Muscle of leg (tissue), 11 donors: ENCODE measurements around the gene EPDR1. TPM values are rescaled to one million over a fixed set of nuclear protein-coding genes. Genes with fewer than 3 reads are reported as not detected.

Experiments used
- DNase-seq: peaks from one replicate; pipeline ENCODE4 v3.0.0; 2013
- H3K27ac ChIP-seq: one replicate; pipeline ENCODE4 v1.5.1; 2013; ENCODE audit warnings: mild to moderate bottlenecking, low read length, control low read depth
- H3K27me3 ChIP-seq: one replicate; pipeline ENCODE4 v1.6.1; 2013; ENCODE audit warnings: low read length; ENCODE audit not compliant: control insufficient read depth, insufficient read depth
- H3K36me3 ChIP-seq: one replicate; pipeline ENCODE4 v1.6.1; 2013; ENCODE audit warnings: low read length; ENCODE audit not compliant: control insufficient read depth, insufficient read depth
- H3K4me1 ChIP-seq: one replicate; pipeline ENCODE4 v1.6.1; 2013; ENCODE audit warnings: low read length; ENCODE audit not compliant: control insufficient read depth, insufficient read depth
- H3K4me3 ChIP-seq: one replicate; pipeline ENCODE4 v1.5.1; 2013; ENCODE audit warnings: low read length, control low read depth
- H3K9me3 ChIP-seq: replicated peaks from 2 replicates; pipeline ENCODE4 v1.6.1; 2013; ENCODE audit warnings: low read depth, low read length; ENCODE audit not compliant: control insufficient read depth
- WGBS: methylation state at CpG from one replicate; pipeline ENCODE4 v1.1.5; 2013; ENCODE audit warnings: missing lambda C conversion rate; ENCODE audit not compliant: insufficient coverage; 5-methylcytosine and 5-hydroxymethylcytosine counted together
- polyA plus RNA-seq, 8 donors: library from polyadenylated mRNA; unstranded; fragments of 120-200 nt; gene quantifications; one replicate each; pipeline versions ENCODE4 v1.2.1 to v1.2.3, GENCODE V29; 2013; ENCODE audit warnings: inconsistent platforms in 1 of 8, low replicate concordance in 1 of 8; ENCODE audit not compliant: insufficient read length in 8 of 8, insufficient read depth in 1 of 8
- total RNA-seq: library from RNA; stranded (reverse); fragments of 120-200 nt; gene quantifications from one replicate; pipeline ENCODE4 v1.2.4, GENCODE V29; 2013

Gene EPDR1
- total and polyA plus RNA-seq, 9 donors, result 57.8 to 108 (median 89.8) TPM

DNA sequence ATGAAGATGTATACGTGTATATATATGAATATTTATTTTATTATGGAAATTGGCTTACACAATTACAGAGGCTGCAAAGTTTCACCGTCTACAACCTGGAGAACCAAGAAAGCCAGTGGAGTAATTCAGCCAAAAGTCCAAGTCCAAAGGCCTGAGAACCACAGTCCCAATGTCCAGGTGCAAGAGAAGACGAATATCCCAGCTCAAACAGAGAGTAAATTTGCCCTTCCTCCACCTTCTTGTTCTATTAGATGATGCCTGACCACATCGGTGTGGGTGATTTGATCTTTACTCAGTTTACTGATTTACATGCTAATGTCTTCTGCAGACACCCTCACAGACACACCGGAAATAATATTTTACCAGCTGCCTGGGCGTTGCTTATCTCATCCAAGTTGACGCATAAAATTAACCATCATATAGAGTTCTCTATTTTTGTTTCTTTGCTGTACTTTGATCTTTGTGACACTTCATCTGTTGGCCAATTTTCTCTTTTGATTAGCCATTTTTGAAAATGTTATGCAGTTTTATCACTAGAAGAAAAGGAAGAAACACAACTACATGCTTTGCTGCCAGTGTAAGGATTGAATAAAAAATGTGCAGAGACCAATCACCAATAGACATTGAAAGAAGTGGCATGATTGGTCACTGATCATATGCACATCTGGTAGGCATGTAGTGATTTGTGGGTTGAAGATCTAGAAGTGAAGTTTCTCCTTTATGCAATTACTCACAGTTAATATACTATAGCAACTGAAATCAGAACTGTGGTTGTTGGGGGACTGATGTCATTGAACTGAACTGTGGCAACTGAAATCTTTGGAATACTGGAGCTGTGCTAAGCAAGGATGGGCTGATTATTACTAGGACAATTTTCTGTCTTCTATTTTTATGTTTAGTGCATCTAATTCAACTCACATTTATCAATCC, 68.5 kb downstream of the EPDR1 start:
- 90% methylated on average over 2 of the region's 7 CpGs for WGBS
- Histone ChIP-seq H3K36me3 (no peaks in the 10 kb centered on the region), H3K27me3 (no peaks in the 10 kb centered on the region), H3K27ac (no peak overlapping the region), H3K4me1 (peaks cover 2% of the 10 kb centered on the region), H3K4me3 (no peak overlapping the region), H3K9me3 (peaks cover 6% of the 10 kb centered on the region)
- DNase-seq, result no peak

DNA sequence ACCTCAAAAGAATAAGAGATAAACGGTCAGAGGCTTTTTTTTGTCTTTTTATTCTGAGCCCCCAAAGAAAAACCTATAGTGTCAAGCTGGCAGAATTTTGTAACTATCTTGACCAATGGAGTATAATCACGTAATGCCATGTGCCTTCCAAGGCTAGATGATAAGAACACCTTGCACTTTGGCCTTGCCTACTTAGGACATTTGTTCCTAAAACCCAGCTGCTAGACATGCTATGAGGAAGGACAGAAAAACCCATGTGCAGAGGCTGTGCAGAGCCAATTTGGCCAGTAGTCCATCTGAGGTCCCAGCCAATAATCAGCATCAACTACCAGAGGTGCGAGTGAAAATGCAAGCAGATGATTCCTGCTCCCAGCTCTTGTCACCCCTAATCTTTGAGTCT, 69.9 kb downstream of the EPDR1 start:
- no peak overlapping the region for H3K4me3 ChIP-seq
- H3K9me3 ChIP-seq, result peaks cover 6% of the 10 kb centered on the region
- H3K36me3 ChIP-seq, result no peaks in the 10 kb centered on the region
- H3K27ac ChIP-seq, result no peak overlapping the region
- H3K4me1 ChIP-seq, result no peaks in the 10 kb centered on the region
- WGBS, result no CpG with 5 or more reads among the region's 3 CpGs
- no peaks in the 10 kb centered on the region for H3K27me3 ChIP-seq
- DNase-seq, result no peak

DNA sequence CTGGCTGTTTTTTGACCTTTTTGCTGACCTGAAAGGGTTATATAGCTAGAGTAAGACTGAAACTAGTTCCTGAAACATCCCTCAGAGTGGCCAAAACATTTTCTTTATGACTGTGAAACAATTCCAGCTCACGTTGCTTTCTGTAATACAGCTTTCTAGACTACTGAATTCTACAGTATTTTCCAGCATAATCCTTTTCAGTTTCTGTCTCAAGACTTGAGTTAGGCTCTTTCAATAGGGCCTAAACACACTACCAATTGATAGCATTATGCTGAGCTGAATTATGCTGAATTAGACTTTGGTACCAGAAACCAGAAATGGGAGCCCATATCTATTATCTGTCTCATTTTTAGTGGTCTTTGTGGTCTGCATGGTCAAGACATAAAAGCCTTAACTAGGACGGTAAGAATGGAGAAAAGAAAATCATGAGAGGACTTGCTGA, 72.6 kb downstream of the EPDR1 start:
- WGBS, result no CpG with 5 or more reads among the region's 2 CpGs

DNA sequence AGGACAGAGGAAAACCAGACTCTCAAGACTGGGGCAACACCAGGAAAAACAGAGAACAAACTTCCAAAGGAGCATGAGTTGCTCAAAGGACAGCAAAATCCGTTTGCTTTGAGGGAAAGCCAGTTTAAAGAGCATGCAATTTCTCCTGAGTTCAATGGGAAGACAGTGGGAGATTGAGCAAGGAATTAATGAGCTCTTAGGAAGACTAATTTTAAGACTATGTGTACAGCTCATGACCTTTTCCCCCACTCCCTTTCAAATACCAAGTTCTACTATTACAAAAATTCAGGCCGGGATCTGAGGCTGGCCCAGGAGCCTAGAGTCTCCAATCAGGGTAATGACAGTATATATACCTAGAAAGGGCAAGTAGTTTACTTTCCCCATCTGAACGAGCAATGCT, 79.2 kb downstream of the EPDR1 start:
- no peak for DNase-seq
- no CpG with 5 or more reads among the region's 3 CpGs for WGBS
- Histone ChIP-seq H3K4me1 (peaks cover 9% of the 10 kb centered on the region), H3K27me3 (no peaks in the 10 kb centered on the region), H3K4me3 (no peak overlapping the region), H3K36me3 (no peaks in the 10 kb centered on the region), H3K9me3 (no peaks in the 10 kb centered on the region), H3K27ac (no peak overlapping the region)

More for the DNA sequence above, 72.6 kb downstream of the EPDR1 start:
- no peak for DNase-seq
- Histone ChIP-seq H3K4me1 (no peaks in the 10 kb centered on the region), H3K4me3 (no peak overlapping the region), H3K27me3 (no peaks in the 10 kb centered on the region), H3K27ac (no peak overlapping the region), H3K9me3 (peaks cover 6% of the 10 kb centered on the region), H3K36me3 (no peaks in the 10 kb centered on the region)

DNA sequence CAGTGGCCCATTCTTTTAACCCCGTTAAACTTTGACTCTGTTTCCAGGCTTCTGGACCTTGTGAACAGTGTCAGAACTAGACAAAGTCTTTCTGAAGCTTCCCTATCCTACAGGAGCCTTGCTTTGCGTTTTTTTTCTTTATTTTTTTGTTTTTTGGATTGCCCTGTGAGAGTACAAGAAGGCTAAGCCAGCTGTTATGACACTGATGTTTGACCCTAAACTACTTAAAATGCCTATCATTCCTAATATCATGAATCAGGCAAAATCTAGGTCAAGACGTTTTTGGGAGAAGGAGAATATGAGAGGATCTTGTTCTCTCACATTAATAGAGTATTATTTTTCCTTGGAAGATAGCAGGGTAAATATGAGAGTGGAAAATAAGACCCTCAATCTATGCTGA, 79.8 kb downstream of the EPDR1 start:
- no CpG with 5 or more reads among the region's 3 CpGs for WGBS
- H3K36me3 ChIP-seq, result no peaks in the 10 kb centered on the region
- no peaks in the 10 kb centered on the region for H3K27me3 ChIP-seq
- H3K27ac ChIP-seq, result no peak overlapping the region
- no peaks in the 10 kb centered on the region for H3K9me3 ChIP-seq
- H3K4me3 ChIP-seq, result no peak overlapping the region
- no peak for DNase-seq
- peaks cover 9% of the 10 kb centered on the region for H3K4me1 ChIP-seq

Other genes starting within 250 kb of the EPDR1 start
- 0.66 TPM for gene GPR141, start 236.9 kb upstream of the EPDR1 start, total RNA-seq
- under 1 TPM in 7 of 8 donors, not detected in 1; 0.16 to 0.65 (median 0.41) TPM for gene GPR141, start 236.9 kb upstream of the EPDR1 start, polyA plus RNA-seq
- gene NME8, start 72.0 kb upstream of the EPDR1 start, total RNA-seq, result 0.22 TPM
- gene NME8, start 72.0 kb upstream of the EPDR1 start, polyA plus RNA-seq, result not detected
- gene SFRP4, start 3.8 kb upstream of the EPDR1 start, total RNA-seq, result 55.4 TPM
- 10 to 100 TPM in 5 of 8 donors, 1 to 10 TPM in 3; 4.2 to 37.0 (median 15.5) TPM for gene SFRP4, start 3.8 kb upstream of the EPDR1 start, polyA plus RNA-seq